BLaER1 treated with 17β-estradiol and CSF1 and Interleukin-3, amounts not matched to agents 10 nM and 100 nM (cell line): ENCODE data around the gene RCC1.

Source experiments
- H3K27ac ChIP-seq, 11 experiments: shearing (Covaris generic); formaldehyde crosslinking; 2 replicates each; pipeline ENCODE4 v1.8.1; 2022
- H3K27me3 ChIP-seq, 11 experiments: shearing (Covaris generic); formaldehyde crosslinking; 2 replicates each; pipeline ENCODE4 v1.8.1; 2022
- H3K36me3 ChIP-seq, 11 experiments: shearing (Covaris generic); formaldehyde crosslinking; 2 replicates each; pipeline ENCODE4 v1.8.1; 2022
- H3K4me1 ChIP-seq, 10 experiments: shearing (Covaris generic); formaldehyde crosslinking; 2 replicates each; pipeline ENCODE4 v1.8.1; 2022
- H3K4me2 ChIP-seq, 11 experiments: shearing (Covaris generic); formaldehyde crosslinking; 2 replicates each; pipeline ENCODE4 v1.8.1; 2022
- H3K4me3 ChIP-seq, 10 experiments: shearing (Covaris generic); formaldehyde crosslinking; 2 replicates each; pipeline ENCODE4 v1.8.1; 2022
- H3K9ac ChIP-seq, 11 experiments: shearing (Covaris generic); formaldehyde crosslinking; 2 replicates each; pipeline ENCODE4 v1.8.1; 2022
- H3K9me3 ChIP-seq, 11 experiments: shearing (Covaris generic); formaldehyde crosslinking; replicated peaks in 1 of 11; 2 replicates each; pipeline ENCODE4 v1.8.1; 2022
- H4K20me1 ChIP-seq, 11 experiments: shearing (Covaris generic); formaldehyde crosslinking; 2 replicates each; pipeline ENCODE4 v1.8.1; 2022
- Cebpa-rat ChIP-seq, 11 experiments: shearing (Covaris generic); IDR thresholded peaks; 2 replicates each; pipeline ENCODE4 v1.8.1; 2022

The RCC1 gene

DNA sequence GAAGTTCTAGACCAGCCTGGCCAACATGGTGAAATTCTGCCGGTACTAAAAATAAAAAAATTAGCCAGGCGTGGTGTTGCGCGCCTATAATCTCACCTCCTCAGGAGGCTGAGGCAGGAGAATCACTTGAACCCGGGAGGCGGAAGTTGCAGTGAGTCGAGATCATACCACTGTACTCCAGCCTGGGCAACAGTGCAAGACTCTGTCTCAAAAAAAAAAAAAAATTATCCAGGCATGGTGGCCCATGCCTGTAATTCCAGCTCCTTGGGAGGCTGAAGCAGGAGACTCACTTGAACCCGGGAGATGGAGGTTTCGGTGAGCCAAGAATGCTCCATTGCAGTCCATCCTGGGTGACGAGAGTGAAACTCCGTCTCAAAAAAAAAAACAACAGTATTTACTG, 67.7 kb downstream of the RCC1 start:
- H4K20me1 ChIP-seq, result peaks cover 16 to 26% (median 20%) of the 10 kb centered on the region in 11 experiments; a peak in 21 of 22 replicates
- H3K27ac ChIP-seq, result no peak overlapping the region
- no peak overlapping the region for H3K9ac ChIP-seq
- H3K9me3 ChIP-seq, result no peaks in the 10 kb centered on the region
- peaks cover 73 to 99% (median 92%) of the 10 kb centered on the region in 11 experiments for H3K36me3 ChIP-seq
- no peak overlapping the region for H3K4me3 ChIP-seq
- TF ChIP-seq Cebpa-rat (IDR thresholded peaks at IDR 0.05), result no peak
- H3K4me2 ChIP-seq, result no peak overlapping the region
- H3K27me3 ChIP-seq, result no peaks in the 10 kb centered on the region
- H3K4me1 ChIP-seq, result peaks cover 2 to 21% (median 17%) of the 10 kb centered on the region in 10 experiments; a peak in 16 of 20 replicates

DNA sequence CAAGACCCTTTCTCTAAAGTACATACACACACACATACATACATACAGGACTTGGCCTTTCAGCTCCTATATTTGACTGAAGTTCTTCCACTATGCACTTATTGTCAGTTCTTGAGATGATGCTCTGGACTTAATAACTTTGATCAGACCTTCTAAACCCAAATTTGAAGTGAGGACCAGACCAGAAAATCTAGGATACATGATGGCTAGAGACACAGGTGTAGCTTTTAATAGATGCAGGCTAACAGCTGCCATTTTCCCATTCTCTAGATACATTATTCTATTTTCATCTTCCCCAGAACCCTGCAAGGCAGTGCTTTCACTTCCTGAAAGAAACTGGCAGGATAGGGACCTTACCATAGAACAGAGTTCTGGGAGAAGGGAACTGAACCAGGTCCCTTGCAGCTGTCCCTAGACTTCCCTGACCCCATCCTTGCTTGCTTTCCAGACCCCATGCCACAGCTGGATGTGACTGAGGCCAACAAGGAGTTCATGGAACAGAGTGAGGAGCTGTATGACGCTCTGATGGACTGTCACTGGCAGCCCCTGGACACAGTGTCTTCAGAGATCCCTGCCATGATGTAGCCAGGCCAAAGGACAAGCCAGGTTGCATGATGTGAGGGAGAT, 71.3 kb downstream of the RCC1 start:
- no peak overlapping the region for H3K9ac ChIP-seq
- no peaks in the 10 kb centered on the region for H3K27me3 ChIP-seq
- peaks cover 46 to 57% (median 50%) of the 10 kb centered on the region in 11 experiments for H4K20me1 ChIP-seq
- H3K9me3 ChIP-seq, result no peaks in the 10 kb centered on the region
- H3K36me3 ChIP-seq, result peaks cover 68 to 90% (median 82%) of the 10 kb centered on the region in 11 experiments
- TF ChIP-seq Cebpa-rat (IDR thresholded peaks at IDR 0.05), result no peak
- H3K27ac ChIP-seq, result no peak overlapping the region; a peak in 1 of 22 replicates
- peak overlapping the region in 6 of 11 experiments; percentile 2 to 93 (median 90); a peak in 9 of 22 replicates for H3K4me2 ChIP-seq
- H3K4me3 ChIP-seq, result no peak overlapping the region
- peaks cover 21 to 40% (median 36%) of the 10 kb centered on the region in 10 experiments for H3K4me1 ChIP-seq

DNA sequence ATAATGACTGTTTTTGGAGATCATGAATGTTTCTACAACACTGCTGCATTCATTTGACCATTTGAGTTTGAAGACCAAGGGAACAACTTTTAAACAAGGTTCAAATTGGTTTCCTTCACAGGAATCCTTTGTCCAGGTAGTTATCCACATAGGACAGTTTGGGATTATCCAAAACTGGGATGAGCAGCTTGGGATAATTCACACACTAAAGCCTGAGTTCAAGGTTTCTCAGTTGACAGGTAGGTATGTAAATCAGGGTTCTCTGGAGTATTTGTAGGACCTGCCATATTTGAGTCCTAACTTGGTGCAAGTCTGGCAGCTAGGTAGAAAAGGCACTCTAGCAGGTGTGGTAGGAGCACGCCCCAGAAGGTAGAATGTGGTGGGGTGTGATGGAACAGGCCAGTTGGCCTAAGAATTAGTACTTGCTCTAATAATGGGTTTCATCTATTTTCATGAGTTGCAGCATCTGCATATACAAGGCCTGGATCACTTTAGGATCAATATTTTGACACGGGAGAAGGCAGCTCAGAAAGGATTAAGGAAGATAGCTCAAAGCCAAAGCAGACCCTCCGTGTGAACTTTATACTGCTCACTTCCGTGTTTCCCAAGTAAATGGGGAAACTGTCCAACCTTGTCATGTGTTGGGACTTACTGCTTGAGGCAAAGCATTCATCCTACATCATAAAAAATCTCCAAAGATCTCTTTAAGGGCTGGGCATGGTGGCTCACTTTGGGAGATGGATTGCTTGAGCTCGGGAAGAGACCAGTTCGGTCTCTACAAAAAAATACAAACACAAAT, 72.1 kb downstream of the RCC1 start:
- peak overlapping the region in 6 of 11 experiments; percentile 86 to 99 (median 92); a peak in 8 of 22 replicates for H3K4me2 ChIP-seq
- peaks cover 60 to 82% (median 75%) of the 10 kb centered on the region in 11 experiments for H3K36me3 ChIP-seq
- H3K9ac ChIP-seq, result 0 out of 22 replicates have a peak overlapping the region, but pooled peaks of 1 of the 11 experiments have one; percentile 15
- no peak for TF ChIP-seq Cebpa-rat (IDR thresholded peaks at IDR 0.05)
- no peaks in the 10 kb centered on the region for H3K9me3 ChIP-seq
- H3K27me3 ChIP-seq, result no peaks in the 10 kb centered on the region
- H3K4me1 ChIP-seq, result peaks cover 27 to 48% (median 44%) of the 10 kb centered on the region in 10 experiments
- H3K4me3 ChIP-seq, result peak overlapping the region in 1 of 10 experiments; percentile 98; a peak in 1 of 20 replicates
- H3K27ac ChIP-seq, result no peak overlapping the region
- peaks cover 46 to 57% (median 50%) of the 10 kb centered on the region in 11 experiments for H4K20me1 ChIP-seq

DNA sequence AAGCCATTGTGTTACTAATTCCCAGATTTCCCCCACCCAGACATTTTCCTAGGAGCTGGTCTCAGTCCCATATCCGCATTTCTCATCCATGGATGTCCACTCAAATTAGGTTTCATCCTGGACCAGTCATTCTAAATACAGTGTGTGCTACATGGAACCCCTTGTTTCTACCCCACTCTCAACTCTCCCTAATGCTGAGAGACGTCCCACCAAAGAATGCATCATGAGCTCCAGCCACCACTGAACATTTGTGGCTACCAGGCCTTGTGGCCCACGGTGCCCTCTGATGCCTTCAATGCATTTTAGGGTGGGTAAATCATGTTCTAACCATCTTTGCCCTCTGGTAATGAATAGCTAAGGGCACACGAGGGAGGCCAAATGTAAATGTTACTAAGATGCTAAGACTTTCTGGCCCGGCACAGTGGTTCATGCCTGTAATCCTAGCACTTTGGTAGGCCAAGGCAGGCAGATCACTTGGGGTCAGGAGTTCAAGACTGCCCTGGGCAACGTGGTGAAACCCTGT, 72.9 kb downstream of the RCC1 start:
- Histone ChIP-seq H3K4me2 (peak overlapping the region; percentile 86 to 99 (median 93); a peak in 21 of 22 replicates), H3K27ac (peak overlapping the region in 1 of 11 experiments; percentile 0; a peak in 3 of 22 replicates), H3K27me3 (no peaks in the 10 kb centered on the region), H3K4me3 (peak overlapping the region in 9 of 10 experiments; percentile 84 to 99 (median 94); a peak in 12 of 20 replicates), H3K4me1 (peaks cover 27 to 55% (median 47%) of the 10 kb centered on the region in 10 experiments), H4K20me1 (peaks cover 46 to 57% (median 50%) of the 10 kb centered on the region in 11 experiments), H3K9me3 (no peaks in the 10 kb centered on the region), H3K36me3 (peaks cover 52 to 74% (median 67%) of the 10 kb centered on the region in 11 experiments), H3K9ac (peak overlapping the region in 9 of 11 experiments; percentile 15 to 97 (median 93); a peak in 11 of 22 replicates)
- TF ChIP-seq Cebpa-rat (IDR thresholded peaks at IDR 0.05), result no peak

DNA sequence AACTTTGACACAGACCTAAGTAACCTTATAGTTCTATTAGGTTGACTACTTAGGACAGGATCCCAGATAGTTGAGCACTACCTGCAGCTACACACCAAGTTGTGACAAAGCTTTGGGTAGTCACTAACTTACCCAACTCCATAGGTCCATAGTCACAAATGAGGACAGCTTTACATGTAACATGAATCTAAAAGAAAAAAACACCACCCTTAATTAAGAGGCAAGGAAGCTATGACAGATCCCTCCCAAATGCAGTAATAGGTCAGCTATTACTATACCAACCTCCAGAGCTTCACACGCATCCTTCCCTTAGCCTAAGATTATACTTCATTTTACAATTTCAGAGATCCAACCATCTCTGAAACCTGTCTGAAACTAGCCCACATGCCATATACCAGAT, 73.6 kb downstream of the RCC1 start:
- peaks cover 27 to 55% (median 47%) of the 10 kb centered on the region in 10 experiments for H3K4me1 ChIP-seq
- H3K4me2 ChIP-seq, result peak overlapping the region; percentile 86 to 99 (median 93)
- H3K4me3 ChIP-seq, result peak overlapping the region; percentile 84 to 99 (median 94)
- H3K9me3 ChIP-seq, result no peaks in the 10 kb centered on the region
- peak overlapping the region in 2 of 11 experiments; percentile 49 to 91; a peak in 6 of 22 replicates for H3K27ac ChIP-seq
- peak overlapping the region; percentile 89 to 97 (median 93) for H3K9ac ChIP-seq
- peaks cover 46 to 57% (median 50%) of the 10 kb centered on the region in 11 experiments for H4K20me1 ChIP-seq
- peaks cover 47 to 68% (median 60%) of the 10 kb centered on the region in 11 experiments for H3K36me3 ChIP-seq
- TF ChIP-seq Cebpa-rat (IDR thresholded peaks at IDR 0.05), result no peak
- H3K27me3 ChIP-seq, result no peaks in the 10 kb centered on the region

DNA sequence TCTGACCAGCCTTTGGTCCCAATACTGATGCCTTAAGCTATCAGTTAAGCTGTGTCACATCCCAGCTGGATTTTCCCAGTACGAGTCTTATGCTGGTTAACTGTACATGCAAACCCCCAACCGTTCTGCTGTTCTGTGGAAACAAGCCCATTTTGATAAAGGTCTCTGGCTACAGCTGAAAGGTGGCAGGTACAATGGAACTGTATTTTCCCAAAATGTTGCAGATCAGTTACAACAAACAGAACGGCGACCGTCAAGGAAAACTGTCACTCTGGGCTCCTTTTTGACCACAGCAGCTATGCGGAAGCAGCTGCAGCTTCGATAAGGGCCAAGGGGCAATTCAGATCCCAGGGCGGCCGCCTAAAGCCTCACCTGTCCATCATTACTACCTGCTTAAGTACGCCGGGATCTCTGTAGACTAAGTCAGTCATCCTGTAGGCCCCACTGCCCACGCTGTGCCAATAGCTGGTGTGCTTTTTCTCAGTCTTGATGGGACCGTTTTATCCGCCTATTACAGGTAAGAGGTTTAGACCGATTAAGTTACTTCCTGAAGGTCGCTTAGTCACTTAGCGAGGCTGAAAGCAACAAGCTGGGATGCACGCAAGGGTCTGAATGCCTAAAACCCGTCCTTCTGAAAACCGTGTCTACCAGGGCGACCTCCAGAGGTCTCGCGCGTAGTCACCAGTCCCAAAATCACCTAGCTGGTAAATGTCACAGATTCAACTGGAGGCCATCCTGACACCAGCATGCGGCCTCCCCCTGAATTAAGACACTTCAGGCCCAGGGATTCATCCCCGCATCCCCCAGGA, 75.1 kb downstream of the RCC1 start:
- peak overlapping the region; percentile 66 to 92 (median 85) for H3K27ac ChIP-seq

DNA sequence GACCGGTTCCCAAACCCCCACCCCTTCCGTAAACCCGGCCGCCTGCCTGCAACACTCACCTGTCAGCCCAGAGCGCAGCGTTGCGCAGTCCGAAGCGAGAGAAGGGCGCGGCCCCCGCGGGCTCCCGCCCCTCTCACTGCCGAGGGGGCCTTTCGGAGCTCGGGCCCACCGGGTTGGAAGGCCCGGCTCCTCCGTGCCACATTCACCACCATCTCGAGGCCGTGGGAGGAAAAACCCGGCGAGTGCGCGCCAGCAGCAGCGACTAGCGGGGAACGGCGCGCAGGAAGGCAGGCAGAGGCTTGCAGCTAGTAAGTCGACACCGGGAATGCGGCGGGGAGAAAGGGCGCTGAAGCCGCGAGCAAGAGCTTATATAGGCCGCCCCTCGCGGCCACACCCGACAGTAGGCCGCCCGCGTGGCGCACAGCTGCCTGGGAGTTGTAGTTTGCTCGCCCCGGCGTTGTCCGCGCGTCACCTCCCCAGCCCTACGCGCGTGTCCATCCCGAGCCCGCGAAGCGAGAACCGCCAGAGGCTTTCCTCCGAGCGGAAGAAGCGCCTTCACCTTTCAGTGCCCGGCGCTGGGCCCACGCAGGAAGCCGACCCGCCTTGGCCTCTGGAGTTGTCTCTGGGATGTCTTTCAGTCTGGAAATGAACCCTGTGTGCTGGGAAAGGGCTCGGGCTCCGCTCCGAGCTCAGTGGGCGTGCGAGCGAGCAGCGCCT, 75.8 kb downstream of the RCC1 start:
- peak overlapping the region; percentile 86 to 99 (median 93) for H3K4me2 ChIP-seq
- peaks cover 46 to 50% (median 49%) of the 10 kb centered on the region in 11 experiments for H4K20me1 ChIP-seq
- H3K36me3 ChIP-seq, result peaks cover 38 to 45% (median 44%) of the 10 kb centered on the region in 11 experiments
- H3K9ac ChIP-seq, result peak overlapping the region; percentile 89 to 97 (median 93)
- H3K27me3 ChIP-seq, result no peaks in the 10 kb centered on the region
- H3K4me1 ChIP-seq, result peaks cover 27 to 55% (median 47%) of the 10 kb centered on the region in 10 experiments
- peak overlapping the region; percentile 84 to 99 (median 94) for H3K4me3 ChIP-seq
- no peaks in the 10 kb centered on the region for H3K9me3 ChIP-seq
- peak overlapping the region; percentile 71 to 92 (median 85) for H3K27ac ChIP-seq
- no peak for TF ChIP-seq Cebpa-rat (IDR thresholded peaks at IDR 0.05)

More for the DNA sequence above, 75.1 kb downstream of the RCC1 start:
- H3K36me3 ChIP-seq, result peaks cover 41 to 53% (median 47%) of the 10 kb centered on the region in 11 experiments
- H3K4me3 ChIP-seq, result peak overlapping the region; percentile 84 to 99 (median 94)
- no peak for TF ChIP-seq Cebpa-rat (IDR thresholded peaks at IDR 0.05)
- peaks cover 27 to 55% (median 47%) of the 10 kb centered on the region in 10 experiments for H3K4me1 ChIP-seq
- H3K4me2 ChIP-seq, result peak overlapping the region; percentile 86 to 99 (median 93)
- H4K20me1 ChIP-seq, result peaks cover 46 to 57% (median 50%) of the 10 kb centered on the region in 11 experiments
- no peaks in the 10 kb centered on the region for H3K27me3 ChIP-seq
- H3K9ac ChIP-seq, result peak overlapping the region; percentile 89 to 97 (median 93)
- no peaks in the 10 kb centered on the region for H3K9me3 ChIP-seq
